ENCODE measurements around the gene WDR82. TPM values are rescaled to one million over a fixed set of nuclear protein-coding genes. Genes with fewer than 3 reads are reported as not detected.
A peak's percentile ranks its signal among the peaks of the same experiment; 100 is the strongest.

WDR82 gene
- total and polyA plus RNA-seq, 4 experiments from 2014 or later, result 62.3 to 150 (median 146) TPM

DNA sequence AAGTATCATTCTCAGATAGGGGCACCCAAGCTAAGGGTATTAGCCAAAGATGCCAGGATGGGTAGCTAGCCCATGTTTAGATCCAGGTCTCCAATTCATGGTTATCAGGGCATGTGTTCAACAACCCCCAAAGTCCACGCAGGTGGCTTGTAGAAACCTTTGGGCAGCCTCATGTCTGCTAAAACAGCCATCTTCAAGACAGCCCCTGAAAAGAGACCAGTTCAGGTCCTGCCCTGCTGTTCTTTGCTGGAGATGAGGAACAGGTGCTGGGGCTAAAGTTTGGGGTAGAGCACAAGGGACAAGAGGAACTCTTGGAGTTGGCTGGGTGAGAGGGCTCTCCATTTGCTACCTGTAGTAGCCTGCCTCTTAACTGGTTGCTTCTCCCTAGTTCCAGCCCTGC is 28.3 kb downstream of the WDR82 start:
- peak overlapping the region; percentile 22 for H3K27ac ChIP-seq (ENCODE audit: low read depth, low read length)
- no peak overlapping the region for H3K4me3 ChIP-seq (ENCODE audit: low read length in 2 of 2)
- peaks cover 94% of the 10 kb centered on the region for H3K4me1 ChIP-seq (ENCODE audit: insufficient read depth, low read length)
- H3K4me1 Mint-ChIP-seq, result peaks cover 54 to 93% (median 74%) of the 10 kb centered on the region in 4 donors
- no peaks in the 10 kb centered on the region for H3K27me3 Mint-ChIP-seq
- ChIA-PET POLR2A (ENCODE audit: partially characterized antibody) (interaction anchor here (1.1 to 38.1 kb wide), 6 partner anchors 10 to 77 kb away, joined by 3 to 1950 read pairs (median 11); partner anchors contain the start of genes GLYCTK, TWF2 and WDR82), CTCF (ENCODE audit: partially characterized antibody) (interaction anchor here (2.1 to 31.1 kb wide), 3 partner anchors 7 to 28 kb away, joined by 6 to 684 read pairs (median 74); partner anchors contain the start of genes GLYCTK, PPM1M and WDR82)
- peak overlapping the region; percentile 58 to 97 (median 93) for H3K27ac Mint-ChIP-seq
- DNase-seq, result no peak
- H3K9me3 Mint-ChIP-seq, result peaks cover 0 to 1% (median 0%) of the 10 kb centered on the region in 8 donors
- peaks cover 51 to 73% of the 10 kb centered on the region in 2 donors for H3K36me3 Mint-ChIP-seq
- intact Hi-C loops (cut with micrococcal nuclease), result no loop called here
- no peaks in the 10 kb centered on the region for H3K9me3 ChIP-seq (ENCODE audit: control insufficient read depth in 1 of 2, low read length in 2 of 2)
- H3K27me3 ChIP-seq (ENCODE audit: insufficient read depth, low read length), result no peaks in the 10 kb centered on the region
- H3K4me3 Mint-ChIP-seq, result peak overlapping the region in 6 of 8 donors; percentile 26 to 65 (median 39)
- H3K36me3 ChIP-seq (ENCODE audit: insufficient read depth, low read length), result peaks cover 32% of the 10 kb centered on the region

DNA sequence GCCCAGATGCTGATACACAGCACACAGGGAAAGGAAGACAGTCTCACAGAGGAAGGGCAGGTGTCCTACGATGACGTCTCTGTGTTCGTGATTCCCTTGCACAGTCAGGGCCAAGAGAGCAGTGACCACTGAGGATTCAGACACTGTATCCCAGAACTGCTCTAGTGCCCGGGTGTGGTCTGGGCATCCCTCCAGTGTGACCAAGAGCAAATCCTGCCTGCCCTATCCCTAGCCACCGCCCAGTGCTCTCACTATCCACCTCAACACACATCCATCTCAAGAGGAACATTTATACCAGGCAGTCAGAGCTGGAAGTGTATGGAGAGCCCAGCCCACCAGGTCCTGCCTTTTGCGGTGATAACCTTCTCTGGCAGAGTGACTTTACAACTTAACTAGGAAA is 28.8 kb downstream of the WDR82 start:
- Histone ChIP-seq H3K4me1 (ENCODE audit: insufficient read depth, low read length) (peaks cover 94% of the 10 kb centered on the region), H3K36me3 (ENCODE audit: insufficient read depth, low read length) (peaks cover 32% of the 10 kb centered on the region), H3K9me3 (ENCODE audit: control insufficient read depth in 1 of 2, low read length in 2 of 2) (no peaks in the 10 kb centered on the region), H3K4me3 (ENCODE audit: low read length in 2 of 2) (no peak overlapping the region), H3K27ac (ENCODE audit: low read depth, low read length) (peak overlapping the region; percentile 22), H3K27me3 (ENCODE audit: insufficient read depth, low read length) (no peaks in the 10 kb centered on the region)
- Mint-ChIP-seq H3K27ac (peak overlapping the region; percentile 58 to 97 (median 83)), H3K36me3 (peaks cover 51 to 71% of the 10 kb centered on the region in 2 donors), H3K9me3 (no peaks in the 10 kb centered on the region), H3K27me3 (no peaks in the 10 kb centered on the region), H3K4me1 (peaks cover 56 to 93% (median 75%) of the 10 kb centered on the region in 4 donors), H3K4me3 (peak overlapping the region in 4 of 8 donors; percentile 28 to 65 (median 45))
- ChIA-PET CTCF (ENCODE audit: partially characterized antibody) (interaction anchor here (1.4 to 31.1 kb wide), 4 partner anchors 7 to 89 kb away, joined by 6 to 684 read pairs (median 40); partner anchors contain the start of genes GLYCTK, PPM1M and WDR82), POLR2A (ENCODE audit: partially characterized antibody) (interaction anchor here (1.1 to 38.1 kb wide), 7 partner anchors 10 to 90 kb away, joined by 3 to 1950 read pairs (median 7); partner anchors contain the start of genes GLYCTK, TWF2 and WDR82)
- DNase-seq, result no peak
- intact Hi-C loops (cut with micrococcal nuclease), result no loop called here

DNA sequence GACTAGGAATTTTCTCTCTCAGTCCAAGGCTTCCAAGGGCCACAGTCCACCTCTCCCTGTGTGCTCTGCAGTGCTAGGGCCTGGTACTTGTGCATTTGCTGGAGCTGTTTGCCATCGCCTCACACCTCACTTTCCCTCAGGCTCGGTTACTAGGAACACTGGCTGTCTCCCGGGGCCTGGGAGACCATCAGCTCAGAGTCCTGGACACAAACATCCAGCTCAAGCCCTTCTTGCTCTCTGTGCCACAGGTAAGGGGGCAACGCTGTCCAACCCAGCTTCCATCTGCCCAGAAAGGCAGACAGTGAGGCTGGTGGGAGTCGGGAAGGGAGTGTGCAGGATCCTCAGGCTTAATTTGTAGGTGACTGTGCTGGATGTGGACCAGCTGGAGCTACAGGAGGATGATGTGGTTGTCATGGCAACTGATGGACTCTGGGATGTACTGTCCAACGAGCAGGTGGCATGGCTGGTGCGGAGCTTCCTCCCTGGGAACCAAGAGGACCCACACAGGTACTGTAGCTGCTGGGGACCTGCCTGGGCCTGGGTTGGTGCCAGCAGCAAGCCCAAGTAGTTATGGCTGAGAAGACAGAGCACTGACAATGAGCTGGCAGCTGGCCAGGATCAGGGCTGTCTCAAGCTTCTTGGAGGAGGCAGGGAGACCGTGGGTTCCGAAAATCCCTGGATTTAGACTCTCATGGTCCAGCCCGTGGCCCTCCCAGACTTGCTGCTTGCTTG is 29.5 kb downstream of the WDR82 start:
- H3K4me1 Mint-ChIP-seq, result peaks cover 54 to 93% (median 75%) of the 10 kb centered on the region in 4 donors
- CTCF ChIA-PET (ENCODE audit: partially characterized antibody), result interaction anchor here (1.4 to 31.1 kb wide), 5 partner anchors 6 to 90 kb away, joined by 3 to 684 read pairs (median 6); partner anchors contain the start of genes GLYCTK, PPM1M, TWF2 and WDR82
- no peak overlapping the region for H3K4me3 ChIP-seq (ENCODE audit: low read length in 2 of 2)
- DNase-seq, result peak in 2 of 5 donors; percentile 13 to 22
- H3K4me3 Mint-ChIP-seq, result peak overlapping the region in 5 of 8 donors; percentile 27 to 93 (median 57)
- peaks cover 46 to 66% of the 10 kb centered on the region in 2 donors for H3K36me3 Mint-ChIP-seq
- peak overlapping the region; percentile 31 to 97 (median 96) for H3K27ac Mint-ChIP-seq
- intact Hi-C loops (cut with micrococcal nuclease), result no loop called here
- POLR2A ChIA-PET (ENCODE audit: partially characterized antibody), result interaction anchor here (1.1 to 38.1 kb wide), 8 partner anchors 9 to 90 kb away, joined by 3 to 1950 read pairs (median 6); partner anchors contain the start of genes GLYCTK, TWF2 and WDR82
- no peaks in the 10 kb centered on the region for H3K9me3 ChIP-seq (ENCODE audit: control insufficient read depth in 1 of 2, low read length in 2 of 2)
- no peaks in the 10 kb centered on the region for H3K27me3 Mint-ChIP-seq
- H3K4me1 ChIP-seq (ENCODE audit: insufficient read depth, low read length), result peaks cover 94% of the 10 kb centered on the region
- peak overlapping the region; percentile 22 for H3K27ac ChIP-seq (ENCODE audit: low read depth, low read length)
- no peaks in the 10 kb centered on the region for H3K9me3 Mint-ChIP-seq
- no peaks in the 10 kb centered on the region for H3K27me3 ChIP-seq (ENCODE audit: insufficient read depth, low read length)
- H3K36me3 ChIP-seq (ENCODE audit: insufficient read depth, low read length), result peaks cover 32% of the 10 kb centered on the region

DNA sequence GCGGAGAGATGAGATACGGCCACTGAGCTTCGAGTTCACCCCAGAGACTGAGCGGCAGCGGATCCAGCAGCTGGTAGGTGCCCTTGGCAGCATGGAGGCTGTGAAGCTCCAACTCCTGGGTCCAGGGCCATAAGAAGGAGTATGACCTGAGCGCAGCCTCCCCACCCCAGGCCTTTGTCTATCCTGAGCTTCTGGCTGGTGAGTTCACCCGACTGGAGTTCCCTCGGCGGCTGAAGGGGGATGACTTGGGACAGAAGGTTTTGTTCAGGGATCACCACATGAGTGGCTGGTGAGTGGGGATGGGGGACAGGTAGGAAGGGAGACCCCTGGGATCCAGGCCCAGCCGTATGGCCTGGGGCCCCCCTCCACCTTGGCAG is 30.3 kb downstream of the WDR82 start:
- CTCF ChIA-PET (ENCODE audit: partially characterized antibody), result interaction anchor here (0.9 to 31.1 kb wide), 6 partner anchors 9 to 90 kb away, joined by 3 to 684 read pairs (median 6); partner anchors contain the start of genes GLYCTK, TWF2 and WDR82
- intact Hi-C loops (cut with micrococcal nuclease), result no loop called here
- Histone ChIP-seq H3K9me3 (ENCODE audit: control insufficient read depth in 1 of 2, low read length in 2 of 2) (no peaks in the 10 kb centered on the region), H3K4me3 (ENCODE audit: low read length in 2 of 2) (no peak overlapping the region), H3K4me1 (ENCODE audit: insufficient read depth, low read length) (peaks cover 93% of the 10 kb centered on the region), H3K36me3 (ENCODE audit: insufficient read depth, low read length) (peaks cover 32% of the 10 kb centered on the region), H3K27me3 (ENCODE audit: insufficient read depth, low read length) (no peaks in the 10 kb centered on the region), H3K27ac (ENCODE audit: low read depth, low read length) (peak overlapping the region; percentile 90)
- POLR2A ChIA-PET (ENCODE audit: partially characterized antibody), result interaction anchor here (1.2 to 38.1 kb wide), 6 partner anchors 9 to 32 kb away, joined by 3 to 1950 read pairs (median 11); partner anchors contain the start of genes GLYCTK, TWF2 and WDR82
- no peaks in the 10 kb centered on the region for H3K9me3 Mint-ChIP-seq
- peaks cover 42 to 58% of the 10 kb centered on the region in 2 donors for H3K36me3 Mint-ChIP-seq
- no peaks in the 10 kb centered on the region for H3K27me3 Mint-ChIP-seq
- no peak for DNase-seq
- H3K4me3 Mint-ChIP-seq, result peak overlapping the region in 7 of 8 donors; percentile 82 to 93 (median 88)
- H3K27ac Mint-ChIP-seq, result peak overlapping the region; percentile 80 to 97 (median 96)
- peaks cover 52 to 93% (median 73%) of the 10 kb centered on the region in 4 donors for H3K4me1 Mint-ChIP-seq

DNA sequence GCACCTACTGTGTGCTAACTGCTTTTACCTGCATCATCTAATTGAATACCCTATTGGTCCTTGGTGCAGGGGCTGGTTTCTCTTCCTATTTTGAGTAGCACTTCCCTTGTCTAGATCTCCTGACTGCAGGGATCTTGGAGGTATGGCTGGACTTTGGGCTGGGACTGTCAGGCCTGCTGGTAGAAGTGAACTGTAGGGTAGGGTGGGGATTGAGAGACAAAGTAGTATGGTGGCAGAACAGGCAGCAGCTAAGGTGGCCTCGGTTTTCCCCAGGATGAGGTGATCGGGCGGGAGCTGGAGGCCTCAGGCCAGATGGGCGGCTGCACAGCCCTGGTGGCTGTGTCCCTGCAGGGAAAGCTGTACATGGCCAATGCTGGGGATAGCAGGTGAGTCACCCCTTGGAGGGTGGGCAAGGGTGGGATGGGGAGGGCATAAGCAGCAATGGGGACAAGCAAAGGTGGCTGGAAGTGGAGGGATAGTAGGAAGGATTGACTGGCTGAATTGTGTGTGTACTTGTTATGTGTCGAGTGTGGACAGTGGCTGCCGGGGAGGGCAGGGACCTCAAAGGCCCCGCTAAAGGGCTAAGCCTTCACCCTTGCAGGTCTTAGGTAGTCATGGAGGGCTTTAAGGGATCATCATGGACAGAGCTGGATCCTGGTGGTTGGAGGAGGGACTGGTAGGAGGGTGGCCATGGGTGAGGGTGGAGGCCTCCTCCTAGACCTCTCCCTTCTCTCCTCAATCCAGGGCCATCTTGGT is 30.9 kb downstream of the WDR82 start:
- H3K36me3 Mint-ChIP-seq, result peaks cover 38 to 55% of the 10 kb centered on the region in 2 donors

DNA sequence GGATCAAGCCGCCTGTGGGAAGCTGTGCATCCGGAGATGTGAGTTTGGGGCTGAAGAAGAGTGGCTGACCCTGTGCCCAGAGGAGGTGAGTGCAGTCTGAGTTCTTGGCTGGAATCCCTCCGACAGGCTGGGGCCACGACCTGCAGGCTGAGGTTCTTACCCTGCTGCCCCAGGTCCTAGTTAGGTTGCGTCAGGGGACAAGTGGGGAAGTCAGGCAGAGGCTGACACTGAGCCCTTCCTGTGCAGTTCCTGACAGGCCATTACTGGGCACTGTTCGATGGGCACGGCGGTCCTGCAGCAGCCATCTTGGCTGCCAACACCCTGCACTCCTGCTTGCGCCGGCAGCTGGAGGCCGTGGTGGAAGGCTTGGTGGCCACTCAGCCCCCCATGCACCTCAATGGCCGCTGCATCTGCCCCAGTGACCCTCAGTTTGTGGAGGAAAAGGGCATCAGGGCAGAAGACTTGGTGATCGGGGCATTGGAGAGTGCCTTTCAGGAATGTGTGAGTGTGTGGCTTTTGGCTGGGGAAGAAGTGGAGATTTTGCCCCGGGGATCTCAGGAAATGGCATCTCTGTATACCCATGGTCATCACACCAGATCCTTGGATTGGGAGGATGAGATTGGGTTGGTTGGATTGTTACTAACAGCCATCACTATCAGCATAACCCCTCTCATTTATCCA is 31.6 kb downstream of the WDR82 start:
- Mint-ChIP-seq H3K4me1 (peaks cover 50 to 87% (median 68%) of the 10 kb centered on the region in 4 donors), H3K36me3 (peaks cover 36 to 50% of the 10 kb centered on the region in 2 donors), H3K9me3 (no peaks in the 10 kb centered on the region), H3K4me3 (peak overlapping the region; percentile 82 to 94 (median 90)), H3K27me3 (no peaks in the 10 kb centered on the region), H3K27ac (peak overlapping the region; percentile 95 to 97 (median 96))
- intact Hi-C loops (cut with micrococcal nuclease), result no loop called here
- Histone ChIP-seq H3K9me3 (ENCODE audit: control insufficient read depth in 1 of 2, low read length in 2 of 2) (no peaks in the 10 kb centered on the region), H3K4me1 (ENCODE audit: insufficient read depth, low read length) (peaks cover 85% of the 10 kb centered on the region), H3K27ac (ENCODE audit: low read depth, low read length) (peak overlapping the region; percentile 90), H3K4me3 (ENCODE audit: low read length in 2 of 2) (peak overlapping the region; percentile 88 to 95), H3K36me3 (ENCODE audit: insufficient read depth, low read length) (peaks cover 32% of the 10 kb centered on the region), H3K27me3 (ENCODE audit: insufficient read depth, low read length) (no peaks in the 10 kb centered on the region)
- ChIA-PET POLR2A (ENCODE audit: partially characterized antibody) (interaction anchor here (0.7 to 38.1 kb wide), 10 partner anchors 8 to 191 kb away, joined by 3 to 1950 read pairs (median 14); partner anchors contain the start of genes DUSP7, GLYCTK, TWF2 and WDR82), CTCF (ENCODE audit: partially characterized antibody) (interaction anchor here (0.7 to 31.1 kb wide), 4 partner anchors 13 to 92 kb away, joined by 3 to 684 read pairs (median 12); partner anchors contain the start of genes GLYCTK and WDR82)
- DNase-seq, result peak in 2 of 5 donors; percentile 12 to 22

More for the DNA sequence above, 30.9 kb downstream of the WDR82 start:
- Histone ChIP-seq H3K4me1 (ENCODE audit: insufficient read depth, low read length) (peaks cover 88% of the 10 kb centered on the region), H3K4me3 (ENCODE audit: low read length in 2 of 2) (peak overlapping the region; percentile 88 to 95), H3K9me3 (ENCODE audit: control insufficient read depth in 1 of 2, low read length in 2 of 2) (no peaks in the 10 kb centered on the region), H3K36me3 (ENCODE audit: insufficient read depth, low read length) (peaks cover 32% of the 10 kb centered on the region), H3K27ac (ENCODE audit: low read depth, low read length) (peak overlapping the region; percentile 90), H3K27me3 (ENCODE audit: insufficient read depth, low read length) (no peaks in the 10 kb centered on the region)
- H3K4me1 Mint-ChIP-seq, result peaks cover 50 to 89% (median 70%) of the 10 kb centered on the region in 4 donors
- POLR2A ChIA-PET (ENCODE audit: partially characterized antibody), result interaction anchor here (1.2 to 38.1 kb wide), 8 partner anchors 10 to 33 kb away, joined by 3 to 1950 read pairs (median 15); partner anchors contain the start of genes GLYCTK, TWF2 and WDR82
- H3K27ac Mint-ChIP-seq, result peak overlapping the region; percentile 95 to 97 (median 96)
- DNase-seq, result no peak
- CTCF ChIA-PET (ENCODE audit: partially characterized antibody), result interaction anchor here (0.9 to 31.1 kb wide), 6 partner anchors 9 to 31 kb away, joined by 3 to 684 read pairs (median 6); partner anchors contain the start of genes GLYCTK, TWF2 and WDR82
- intact Hi-C loops (cut with micrococcal nuclease), result no loop called here
- H3K4me3 Mint-ChIP-seq, result peak overlapping the region; percentile 82 to 94 (median 90)
- H3K27me3 Mint-ChIP-seq, result no peaks in the 10 kb centered on the region
- no peaks in the 10 kb centered on the region for H3K9me3 Mint-ChIP-seq
